ENCODE results near the gene PAPSS1.

PAPSS1 gene

DNA sequence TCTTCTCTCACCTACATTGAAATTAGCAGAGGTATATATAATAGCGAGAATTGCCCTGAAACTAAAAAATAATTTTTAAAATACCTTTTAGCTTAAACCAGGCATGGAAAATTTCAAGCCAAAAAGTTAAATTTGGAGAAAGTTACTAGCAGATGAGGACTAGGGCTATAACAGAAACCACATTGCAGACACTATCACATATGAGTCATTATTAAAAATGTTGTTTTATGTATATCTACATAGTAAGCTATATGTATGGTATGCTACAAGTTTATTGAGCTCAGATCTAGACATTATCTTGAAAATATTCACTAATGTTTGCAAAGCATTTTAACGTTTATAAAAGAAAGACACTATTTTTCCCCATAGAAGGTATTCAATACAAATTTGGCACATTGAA, 147.8 kb downstream of the PAPSS1 start:
- in situ Hi-C loops (cut with MboI; ENCODE audit: low sequenced_read_pairs): no loop called here

DNA sequence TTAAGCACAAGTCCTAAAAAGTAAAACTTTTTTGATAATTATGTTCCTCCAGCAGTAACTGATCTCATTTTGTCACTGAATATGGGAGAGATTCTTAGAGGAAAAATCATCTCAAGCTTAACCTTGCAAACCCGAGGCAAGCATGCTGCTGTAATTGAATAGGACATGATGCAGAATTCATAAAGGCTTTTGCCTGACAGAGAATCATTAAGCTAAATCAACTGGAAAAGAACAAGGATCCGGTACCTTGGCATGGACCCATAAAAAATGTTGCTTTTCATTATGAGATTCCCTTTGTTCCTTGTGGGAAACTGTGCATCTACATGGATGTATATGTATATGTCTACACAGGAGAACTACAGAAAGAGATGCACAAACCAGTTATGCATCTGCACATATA, 149.1 kb downstream of the PAPSS1 start:
- in situ Hi-C loops (cut with MboI; ENCODE audit: low sequenced_read_pairs): no loop called here

DNA sequence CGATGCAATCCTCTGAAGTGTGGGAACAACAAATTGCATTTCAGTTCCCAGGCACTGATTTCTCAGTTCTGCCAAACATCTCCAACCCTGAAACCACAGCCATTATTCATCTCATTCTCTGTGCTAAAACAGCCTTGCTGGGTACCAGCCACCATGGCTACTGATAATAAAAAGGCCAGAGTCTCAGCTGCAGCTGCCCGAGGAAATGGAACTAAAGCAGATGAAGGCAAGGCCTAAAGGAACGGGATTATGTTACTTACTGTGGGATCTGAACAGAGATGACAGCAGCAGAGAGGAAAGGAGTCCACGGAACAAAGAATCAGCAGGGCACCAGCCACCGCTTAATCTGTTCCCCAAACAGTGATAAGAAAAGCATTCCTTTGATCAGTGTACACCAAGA, 155.7 kb downstream of the PAPSS1 start:
- in situ Hi-C loops (cut with MboI; ENCODE audit: low sequenced_read_pairs): no loop called here

Measured in hTERT RPE-1 (cell line).